Measurements from ENCODE around the gene CHRM5.

The CHRM5 gene

GRCh38 chr15:34102175-34102925, 134.1 kb downstream of the CHRM5 start:
- DNase-seq, result no peak

DNA sequence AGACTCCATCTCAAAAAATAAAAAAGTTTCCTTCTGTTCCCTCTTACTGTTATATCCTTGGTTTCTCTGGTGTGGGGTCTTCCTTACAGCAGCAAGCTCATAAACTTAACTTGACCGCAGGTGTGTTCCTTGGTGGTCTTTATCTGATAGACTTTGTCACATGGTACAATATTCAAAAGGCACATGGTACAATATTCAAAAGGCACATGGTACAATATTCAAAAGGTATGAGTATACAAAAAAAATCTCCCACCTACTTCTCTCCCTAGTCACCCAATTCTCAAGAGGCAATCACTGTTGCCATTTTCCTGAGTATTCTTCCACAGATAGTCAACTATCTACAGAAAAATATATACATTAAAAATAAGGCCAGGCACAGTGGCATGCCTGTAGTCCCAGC, 138.1 kb downstream of the CHRM5 start:
- no peak for DNase-seq

- no peak for DNase-seq
Measured at GRCh38 chr15:34107315-34107714, 139.0 kb downstream of the CHRM5 start.

GRCh38 chr15:34109797-34110663, 141.7 kb downstream of the CHRM5 start:
- peak; percentile 65 for DNase-seq

- peak; percentile 40 for DNase-seq
Measured at GRCh38 chr15:34111488-34111887, 143.2 kb downstream of the CHRM5 start.

DNA sequence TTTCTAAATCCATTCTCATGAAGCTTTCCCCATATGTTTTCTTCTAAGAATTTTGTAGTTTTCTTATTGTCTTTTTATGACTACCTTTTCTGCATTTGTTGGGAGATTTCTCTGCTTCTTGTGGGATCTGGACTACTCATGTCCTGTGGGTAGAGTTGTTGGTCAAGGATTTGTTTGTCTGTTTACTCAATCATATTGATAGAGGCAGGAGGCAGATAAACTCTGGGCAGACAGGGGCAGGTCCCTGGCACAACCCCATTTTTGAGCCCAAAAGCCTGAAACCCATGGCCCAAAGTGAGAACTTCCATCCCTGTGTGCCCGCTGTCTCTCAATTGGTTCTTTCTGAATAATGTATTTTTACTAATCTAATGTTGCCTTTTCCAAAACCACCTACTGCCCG, 145.9 kb downstream of the CHRM5 start:
- DNase-seq, result no peak

GRCh38 chr15:34114739-34115138, 146.4 kb downstream of the CHRM5 start:
- DNase-seq, result no peak

- DNase-seq, result peak; percentile 19
Measured at GRCh38 chr15:34116620-34117019, 148.3 kb downstream of the CHRM5 start.
